Measurements from ENCODE around the gene PPP1R3D. TPM values are rescaled to one million over a fixed set of nuclear protein-coding genes. Genes with fewer than 3 reads are reported as not detected.

The PPP1R3D gene
- polyA plus RNA-seq, 1 experiment: 3.1 TPM

- H3K27me3 ChIP-seq (ENCODE audit: control insufficient read depth, insufficient read depth, low read length): peaks cover 5% of the 10 kb centered on the region
- TF ChIP-seq, protein P1, sequence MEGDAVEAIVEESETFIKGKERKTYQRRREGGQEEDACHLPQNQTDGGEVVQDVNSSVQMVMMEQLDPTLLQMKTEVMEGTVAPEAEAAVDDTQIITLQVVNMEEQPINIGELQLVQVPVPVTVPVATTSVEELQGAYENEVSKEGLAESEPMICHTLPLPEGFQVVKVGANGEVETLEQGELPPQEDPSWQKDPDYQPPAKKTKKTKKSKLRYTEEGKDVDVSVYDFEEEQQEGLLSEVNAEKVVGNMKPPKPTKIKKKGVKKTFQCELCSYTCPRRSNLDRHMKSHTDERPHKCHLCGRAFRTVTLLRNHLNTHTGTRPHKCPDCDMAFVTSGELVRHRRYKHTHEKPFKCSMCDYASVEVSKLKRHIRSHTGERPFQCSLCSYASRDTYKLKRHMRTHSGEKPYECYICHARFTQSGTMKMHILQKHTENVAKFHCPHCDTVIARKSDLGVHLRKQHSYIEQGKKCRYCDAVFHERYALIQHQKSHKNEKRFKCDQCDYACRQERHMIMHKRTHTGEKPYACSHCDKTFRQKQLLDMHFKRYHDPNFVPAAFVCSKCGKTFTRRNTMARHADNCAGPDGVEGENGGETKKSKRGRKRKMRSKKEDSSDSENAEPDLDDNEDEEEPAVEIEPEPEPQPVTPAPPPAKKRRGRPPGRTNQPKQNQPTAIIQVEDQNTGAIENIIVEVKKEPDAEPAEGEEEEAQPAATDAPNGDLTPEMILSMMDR (IDR thresholded peaks at IDR 0.05; ENCODE audit: low read depth, low read length): no peak
- no peaks in the 10 kb centered on the region for H3K9me3 ChIP-seq (ENCODE audit: control insufficient read depth, insufficient read depth, low read length)
- POLR2A ChIA-PET: no interaction called here
- no peak overlapping the region for H3K4me3 ChIP-seq (ENCODE audit: low read depth, low read length)
- DNase-seq (ENCODE audit: low read depth, low spot score): no peak
- CTCF ChIA-PET: interaction anchor here (1.2 kb wide), 2 partner anchors 9 to 14 kb away, joined by 3 to 5 read pairs; partner anchors contain the start of genes FAM217B and PPP1R3D
- no peak overlapping the region for H3K27ac ChIP-seq (ENCODE audit: low read depth, low read length)
Observed at GRCh38 chr20:59925899-59926298, 14.2 kb downstream of the PPP1R3D start.

DNA sequence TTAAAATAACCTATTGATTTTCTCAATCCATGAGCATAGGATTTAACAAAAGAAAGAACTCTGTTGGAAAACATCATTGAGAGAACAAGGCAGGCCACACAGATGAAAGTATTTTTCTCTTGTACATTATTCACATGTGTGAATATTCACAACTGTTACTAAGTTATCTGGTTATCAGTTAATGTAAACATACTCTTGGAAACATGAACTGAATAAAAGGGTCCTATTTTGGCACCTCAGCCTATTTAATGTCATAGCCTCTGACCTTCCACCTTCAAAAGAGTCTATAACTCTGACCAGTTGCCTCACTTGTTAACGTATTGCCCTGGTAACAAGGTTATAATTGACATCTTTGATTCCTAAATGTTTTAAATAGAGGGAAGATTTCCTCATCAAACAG is 14.7 kb downstream of the PPP1R3D start:
- H3K27me3 ChIP-seq (ENCODE audit: control insufficient read depth, insufficient read depth, low read length): peaks cover 3% of the 10 kb centered on the region
- no peak overlapping the region for H3K4me3 ChIP-seq (ENCODE audit: low read depth, low read length)
- POLR2A ChIA-PET: no interaction called here
- DNase-seq (ENCODE audit: low read depth, low spot score): no peak
- CTCF ChIA-PET: interaction anchor here (1.2 to 2.8 kb wide), 3 partner anchors 9 to 15 kb away, joined by 3 to 18 read pairs (median 5); partner anchors contain the start of genes FAM217B, PPP1R3D and SYCP2
- TF ChIP-seq, protein P1 (IDR thresholded peaks at IDR 0.05; ENCODE audit: low read depth, low read length): no peak
- no peak overlapping the region for H3K27ac ChIP-seq (ENCODE audit: low read depth, low read length)
- no peaks in the 10 kb centered on the region for H3K9me3 ChIP-seq (ENCODE audit: control insufficient read depth, insufficient read depth, low read length)

- Histone ChIP-seq H3K27ac (ENCODE audit: low read depth, low read length) (no peak overlapping the region), H3K27me3 (ENCODE audit: control insufficient read depth, insufficient read depth, low read length) (no peaks in the 10 kb centered on the region), H3K9me3 (ENCODE audit: control insufficient read depth, insufficient read depth, low read length) (no peaks in the 10 kb centered on the region), H3K4me3 (ENCODE audit: low read depth, low read length) (no peak overlapping the region)
- TF ChIP-seq, protein P1 (IDR thresholded peaks at IDR 0.05; ENCODE audit: low read depth, low read length): no peak
- ChIA-PET CTCF (interaction anchor here (2.8 kb wide), 1 partner anchor 11 kb away, joined by 18 read pairs; the partner anchor contains the start of gene SYCP2), POLR2A (no interaction called here)
- no peak for DNase-seq (ENCODE audit: low read depth, low spot score)
Observed at GRCh38 chr20:59923514-59923913, 16.6 kb downstream of the PPP1R3D start.

- Histone ChIP-seq H3K4me3 (ENCODE audit: low read depth, low read length) (no peak overlapping the region), H3K27ac (ENCODE audit: low read depth, low read length) (no peak overlapping the region), H3K9me3 (ENCODE audit: control insufficient read depth, insufficient read depth, low read length) (no peaks in the 10 kb centered on the region), H3K27me3 (ENCODE audit: control insufficient read depth, insufficient read depth, low read length) (no peaks in the 10 kb centered on the region)
- TF ChIP-seq, protein P1 (IDR thresholded peaks at IDR 0.05; ENCODE audit: low read depth, low read length): no peak
- CTCF ChIA-PET: interaction anchor here (0.8 to 2.7 kb wide), 2 partner anchors 13 to 19 kb away, joined by 3 to 12 read pairs; partner anchors contain the start of genes FAM217B, PPP1R3D and SYCP2
- DNase-seq (ENCODE audit: low read depth, low spot score): no peak
- POLR2A ChIA-PET: no interaction called here
Observed at GRCh38 chr20:59920944-59921343, 19.2 kb downstream of the PPP1R3D start.

GRCh38 chr20:59912609-59913008 is 27.5 kb downstream of the PPP1R3D start:
- no peak for DNase-seq (ENCODE audit: low read depth, low spot score)
- Histone ChIP-seq H3K27ac (ENCODE audit: low read depth, low read length) (no peak overlapping the region), H3K27me3 (ENCODE audit: control insufficient read depth, insufficient read depth, low read length) (no peaks in the 10 kb centered on the region), H3K4me3 (ENCODE audit: low read depth, low read length) (no peak overlapping the region), H3K9me3 (ENCODE audit: control insufficient read depth, insufficient read depth, low read length) (no peaks in the 10 kb centered on the region)
- POLR2A ChIA-PET: no interaction called here
- TF ChIP-seq, protein P1 (IDR thresholded peaks at IDR 0.05; ENCODE audit: low read depth, low read length): no peak
- CTCF ChIA-PET: no interaction called here
